CD4-positive, alpha-beta T cell treated with Interleukin-10 for 1 hour (primary cell): ENCODE data around the gene INPP4B.

Experiments
- DNase-seq: peaks from one replicate; pipeline ENCODE4 v3.0.0-alpha.2; 2020

INPP4B gene

DNA sequence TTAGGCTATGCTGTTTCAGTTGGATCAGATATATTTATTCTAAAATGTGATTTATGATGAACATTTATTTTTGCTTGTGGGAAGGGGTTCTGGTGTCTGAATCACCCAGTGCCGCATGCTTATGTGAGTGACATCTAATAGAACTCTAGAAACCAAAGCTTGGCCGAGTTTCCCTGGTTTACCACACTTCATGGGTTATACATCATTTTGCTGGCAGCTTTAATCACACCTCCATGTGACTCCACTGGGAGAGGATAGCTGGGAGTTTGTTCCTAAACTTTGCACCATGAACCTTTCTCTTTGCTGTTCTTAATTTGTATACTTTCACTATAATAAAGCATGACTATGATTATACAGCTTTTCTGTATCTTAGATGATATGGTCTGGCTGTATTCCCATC lies 382.9 kb downstream of the INPP4B start:
- no peak for DNase-seq

DNA sequence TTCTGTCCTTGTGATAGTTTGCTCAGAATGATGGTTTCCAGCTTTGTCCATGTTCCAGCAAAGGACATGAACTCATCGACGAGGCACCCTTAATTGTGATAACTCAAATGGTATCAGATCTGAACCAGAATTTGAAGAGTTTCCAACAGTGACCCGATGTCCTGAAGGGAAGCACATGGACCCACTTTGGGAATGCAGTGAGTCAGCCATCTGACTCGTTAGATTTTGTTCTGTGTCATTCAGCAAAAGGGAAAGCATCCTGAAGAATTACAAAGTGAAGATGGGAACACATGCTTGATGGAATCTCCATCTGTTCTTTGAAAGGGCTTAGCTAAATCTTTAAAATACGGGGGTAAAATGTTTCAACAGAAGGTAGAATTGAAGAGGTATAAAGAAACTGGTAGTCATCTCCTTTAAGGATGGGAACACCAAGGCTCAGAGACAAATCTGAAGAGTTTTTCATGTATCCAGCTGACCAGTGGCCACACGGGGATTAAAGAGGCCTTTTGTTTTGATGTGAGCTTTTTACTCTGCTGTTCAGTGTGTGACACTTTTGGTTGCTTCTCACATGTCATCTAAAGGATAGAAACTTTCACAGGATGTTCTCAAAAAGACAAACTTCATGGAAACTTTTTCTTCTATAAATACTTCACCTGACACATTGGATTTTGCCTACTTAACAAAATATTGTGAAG lies 393.8 kb downstream of the INPP4B start:
- DNase-seq = no peak

DNA sequence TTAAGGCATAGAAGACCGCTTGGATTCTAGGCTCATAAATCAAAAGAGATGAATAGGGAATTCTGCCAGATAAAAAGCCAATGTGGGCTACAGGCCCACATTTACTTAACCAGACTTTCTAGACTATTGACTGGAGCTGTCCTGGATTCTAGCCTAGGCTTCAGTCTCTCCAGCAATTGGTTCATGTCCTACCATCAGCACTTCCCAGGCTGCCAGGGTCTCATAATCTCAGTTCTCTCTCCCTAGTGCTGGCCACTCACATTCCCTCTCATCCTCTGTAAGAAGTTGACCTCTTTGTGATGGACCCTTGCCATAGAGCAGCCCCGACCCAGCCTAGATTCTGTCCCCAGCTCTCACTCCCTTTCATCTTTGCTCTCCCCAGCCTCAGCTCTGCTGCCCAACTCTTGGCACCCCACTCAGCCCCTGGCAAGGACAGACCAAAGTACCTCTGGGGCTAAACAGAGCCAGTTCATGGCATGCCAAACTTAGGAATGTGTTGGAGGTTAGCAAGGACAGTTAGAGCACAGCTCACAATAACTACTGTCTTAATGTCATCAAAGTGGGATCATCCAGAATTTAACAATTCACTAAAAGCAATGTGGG lies 396.2 kb downstream of the INPP4B start:
- DNase-seq = no peak

GRCh38 chr4:142447009-142447408 lies 399.1 kb downstream of the INPP4B start:
- no peak for DNase-seq

DNA sequence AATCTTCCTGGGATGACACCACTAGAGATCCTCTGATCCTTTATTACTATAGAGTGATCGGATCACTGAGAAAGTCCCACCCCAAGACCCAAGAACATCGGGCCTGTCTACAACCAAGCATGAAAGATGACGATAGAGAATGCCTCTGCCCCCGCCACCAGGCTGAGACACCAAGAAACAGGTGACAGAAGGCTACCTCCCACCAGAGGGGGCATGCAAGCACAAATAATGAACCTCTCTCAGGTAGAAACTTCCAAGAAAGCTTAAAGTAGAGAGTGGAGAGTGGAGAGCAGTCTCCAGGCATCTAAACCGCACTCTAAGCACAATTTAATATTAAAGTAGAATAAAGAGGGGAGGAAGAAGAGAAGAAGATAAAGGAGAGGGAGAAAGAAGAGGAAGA lies 402.6 kb downstream of the INPP4B start:
- no peak for DNase-seq

DNA sequence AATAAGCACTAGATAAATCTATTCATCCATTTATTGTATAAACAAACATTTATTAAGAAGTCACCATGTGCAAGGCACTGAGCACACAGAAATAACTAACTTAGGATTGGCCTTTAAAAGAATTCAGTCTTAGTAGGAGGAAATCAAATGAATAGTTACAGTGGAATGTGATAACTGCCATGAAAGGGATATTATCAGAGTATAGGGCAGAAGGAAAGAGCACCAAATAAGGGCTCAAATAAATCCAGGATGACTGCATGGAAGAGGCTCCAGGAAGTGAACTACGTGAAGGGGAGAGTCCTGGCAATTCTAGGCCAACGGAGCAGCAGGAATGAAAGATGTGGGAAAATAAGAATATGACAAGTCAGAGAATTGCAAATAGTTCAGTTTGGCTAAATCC lies 406.0 kb downstream of the INPP4B start:
- no peak for DNase-seq

DNA sequence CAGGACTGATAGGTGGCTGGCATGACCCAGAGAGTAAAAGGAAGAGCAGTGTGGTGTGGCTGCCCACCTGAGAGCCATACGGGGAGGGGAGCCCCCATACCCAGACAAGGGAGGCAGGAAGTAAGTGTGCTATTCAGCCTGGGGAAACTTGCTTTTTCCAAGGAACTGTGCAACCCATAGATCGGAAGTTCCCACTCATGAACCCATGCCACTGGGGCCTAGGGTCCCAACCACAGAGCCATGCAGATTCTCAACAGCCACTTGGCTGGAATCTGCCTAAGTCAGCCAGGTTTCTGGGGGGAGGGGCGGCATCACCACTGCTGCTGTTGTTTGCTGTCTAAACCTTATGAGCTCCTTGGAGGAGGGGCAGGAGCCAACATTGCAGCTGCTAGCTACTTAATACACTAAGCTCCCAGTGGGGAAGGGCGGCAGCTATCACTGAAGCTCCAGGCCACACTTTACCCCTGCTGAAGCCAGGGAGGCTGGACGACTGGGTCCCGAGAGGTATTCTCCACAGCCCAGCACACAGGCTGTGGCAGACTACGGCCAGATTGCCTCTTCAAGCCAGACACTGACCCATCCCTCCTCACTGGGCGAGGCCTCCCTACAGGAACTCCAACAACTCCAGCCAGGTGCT lies 410.4 kb downstream of the INPP4B start:
- DNase-seq = no peak

GRCh38 chr4:142434519-142435224 lies 411.4 kb downstream of the INPP4B start:
- DNase-seq = peak; percentile 45

- DNase-seq = no peak
These were observed 417.4 kb downstream of the INPP4B start for GRCh38 chr4:142428715-142429114.

DNA sequence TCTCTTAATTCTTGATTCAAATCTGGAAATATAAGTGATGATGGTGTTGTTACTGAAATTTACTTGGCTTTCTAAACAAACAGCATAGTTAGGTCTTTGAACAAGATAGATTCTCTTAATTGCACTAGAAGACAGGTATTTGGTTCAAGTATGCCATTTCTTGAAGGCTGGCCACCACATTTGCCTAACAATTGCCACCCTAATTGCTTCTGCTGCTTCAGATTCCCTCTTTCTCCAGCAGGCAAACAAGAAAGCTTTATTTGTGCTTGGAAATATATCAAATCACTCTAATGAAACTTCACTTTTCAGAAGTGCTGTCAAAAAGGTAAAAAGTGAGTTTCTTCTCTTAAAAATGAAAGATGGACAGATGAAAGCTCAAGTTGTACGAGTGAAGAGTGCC lies 418.6 kb downstream of the INPP4B start:
- DNase-seq = no peak

- DNase-seq = no peak
These were observed 422.2 kb downstream of the INPP4B start for GRCh38 chr4:142423861-142424260.

DNA sequence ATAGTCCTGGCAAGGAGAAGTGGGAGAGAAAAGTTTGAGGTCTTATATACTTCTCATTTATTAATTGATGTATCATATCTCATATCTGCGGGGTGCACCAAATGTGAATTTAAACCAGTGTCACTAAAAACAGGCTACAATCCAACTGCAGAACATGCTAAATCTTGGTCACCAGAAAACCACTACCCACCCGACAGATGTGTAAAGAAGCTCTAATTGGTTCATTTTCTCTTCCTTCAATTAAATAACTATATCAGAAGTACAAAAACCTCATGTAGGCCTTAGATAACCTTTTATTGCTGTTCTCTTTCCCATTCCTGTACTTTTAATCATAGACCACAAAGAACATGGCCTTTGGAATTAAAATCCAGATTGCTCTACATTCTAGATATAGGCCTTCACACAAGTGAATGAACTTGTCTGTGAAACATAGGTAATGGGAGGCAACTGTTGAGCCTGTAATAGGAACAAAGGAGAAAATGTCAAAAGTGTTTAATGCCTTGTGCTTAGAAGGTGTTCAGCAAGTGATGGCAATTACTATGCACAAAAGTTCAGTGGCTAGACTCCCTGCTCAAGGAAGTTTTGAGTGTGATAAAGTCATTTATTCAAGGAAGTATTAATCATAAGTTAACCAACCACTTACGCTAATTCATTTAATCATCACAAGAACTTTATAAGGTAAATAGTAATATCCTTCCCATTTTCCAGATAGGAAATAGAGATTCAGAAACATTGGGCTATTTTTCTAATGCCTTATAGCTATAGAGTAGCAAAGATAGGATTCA lies 425.6 kb downstream of the INPP4B start:
- no peak for DNase-seq

GRCh38 chr4:142419712-142420111 lies 426.4 kb downstream of the INPP4B start:
- no peak for DNase-seq

DNA sequence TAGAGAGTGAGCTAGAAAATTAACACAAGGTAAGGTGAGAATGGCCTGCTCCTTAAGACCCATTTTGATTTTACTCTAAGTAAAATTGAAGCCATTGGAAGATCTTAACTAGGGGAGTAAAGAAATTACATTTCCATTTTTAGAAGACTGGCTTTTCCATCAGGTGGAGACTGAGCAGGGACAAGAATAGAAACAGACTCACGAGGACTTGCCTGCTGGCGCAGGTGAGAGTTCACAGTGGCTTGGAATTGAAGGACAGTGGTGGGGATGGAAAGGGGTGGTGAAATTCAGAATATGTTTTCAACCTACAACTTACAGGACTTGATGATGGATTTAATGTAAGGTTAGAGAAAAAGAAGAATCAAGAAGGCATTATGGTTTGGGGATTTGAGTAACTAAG lies 427.4 kb downstream of the INPP4B start:
- DNase-seq = no peak

DNA sequence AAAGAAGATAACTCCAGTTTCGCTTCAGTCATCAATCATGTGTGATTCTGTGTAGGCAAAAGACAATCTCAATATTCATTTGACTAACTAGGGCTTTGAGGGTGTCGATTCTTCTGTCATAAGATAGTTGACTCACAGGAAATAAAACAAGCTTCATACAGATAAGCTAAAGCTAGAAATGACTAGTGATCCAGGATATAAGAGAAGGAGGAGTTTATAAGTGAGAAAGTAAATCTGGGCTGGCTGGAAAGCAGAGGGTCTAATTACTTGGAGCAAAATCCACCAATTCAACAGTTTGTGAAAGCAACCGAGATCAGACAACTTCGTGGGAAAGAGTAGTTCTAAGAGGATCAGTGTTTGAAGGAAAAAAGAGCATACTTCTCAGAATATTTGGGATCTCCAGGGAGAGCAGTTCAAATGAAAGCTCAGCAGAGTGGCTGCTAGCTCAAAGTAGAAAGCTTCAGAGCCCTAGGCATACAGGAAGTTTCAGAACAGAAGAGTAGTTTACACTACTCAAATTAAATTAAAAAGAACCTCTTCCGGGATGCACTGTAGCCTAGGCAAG lies 429.3 kb downstream of the INPP4B start:
- DNase-seq = peak; percentile 60

- DNase-seq = no peak
These were observed 430.0 kb downstream of the INPP4B start for GRCh38 chr4:142416121-142416520.

DNA sequence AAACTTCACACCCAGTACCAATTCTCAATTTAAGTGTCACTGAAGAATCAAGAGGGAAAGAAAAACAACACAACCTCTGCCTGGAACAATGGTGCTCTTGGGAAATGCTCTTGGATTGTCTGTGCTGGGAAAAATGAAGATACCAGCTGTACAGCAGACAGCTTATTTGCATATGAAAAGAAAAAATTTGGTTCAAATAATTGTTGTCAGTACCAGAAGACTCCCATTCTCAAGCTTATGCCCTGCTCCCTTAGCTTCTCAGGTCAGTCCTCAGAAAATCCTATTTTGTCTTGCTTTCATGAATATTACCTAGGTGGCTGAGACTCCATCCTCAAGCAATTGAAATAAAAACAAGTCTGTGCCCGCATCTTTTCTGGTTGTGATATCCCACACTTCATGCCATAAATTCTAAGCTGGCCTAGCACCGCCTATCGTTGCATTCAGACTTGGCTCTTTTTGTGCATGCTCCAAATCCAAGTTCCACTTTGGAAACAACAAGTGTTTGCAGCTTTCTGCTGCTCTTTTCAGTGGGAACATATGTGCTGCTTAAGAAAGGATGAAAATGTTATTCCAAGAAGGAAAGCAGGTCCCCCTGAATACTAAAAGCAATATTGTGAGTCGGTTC lies 431.6 kb downstream of the INPP4B start:
- no peak for DNase-seq

GRCh38 chr4:142413485-142413884 lies 432.6 kb downstream of the INPP4B start:
- no peak for DNase-seq

- no peak for DNase-seq
These were observed 434.1 kb downstream of the INPP4B start for GRCh38 chr4:142411993-142412392.

DNA sequence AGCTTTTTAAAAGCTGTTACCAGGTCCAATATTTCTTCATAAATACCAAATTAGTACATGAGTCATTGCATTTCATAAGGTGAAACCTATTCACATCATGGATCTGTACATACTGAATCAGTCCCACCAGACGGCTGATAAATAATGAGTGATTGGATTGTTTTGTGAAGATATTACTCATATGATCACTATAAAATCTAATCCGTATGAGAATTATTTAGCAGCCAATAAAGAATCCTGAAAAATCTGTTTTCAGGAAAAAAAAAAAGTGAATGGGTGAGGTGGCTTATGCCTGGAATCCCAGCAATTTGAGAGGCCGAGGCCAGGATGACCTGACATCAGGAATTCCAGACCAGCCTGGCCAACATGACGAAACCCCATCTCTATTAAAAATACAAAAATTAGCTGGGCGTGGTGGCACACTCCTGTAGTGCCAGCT lies 438.1 kb downstream of the INPP4B start:
- no peak for DNase-seq

DNA sequence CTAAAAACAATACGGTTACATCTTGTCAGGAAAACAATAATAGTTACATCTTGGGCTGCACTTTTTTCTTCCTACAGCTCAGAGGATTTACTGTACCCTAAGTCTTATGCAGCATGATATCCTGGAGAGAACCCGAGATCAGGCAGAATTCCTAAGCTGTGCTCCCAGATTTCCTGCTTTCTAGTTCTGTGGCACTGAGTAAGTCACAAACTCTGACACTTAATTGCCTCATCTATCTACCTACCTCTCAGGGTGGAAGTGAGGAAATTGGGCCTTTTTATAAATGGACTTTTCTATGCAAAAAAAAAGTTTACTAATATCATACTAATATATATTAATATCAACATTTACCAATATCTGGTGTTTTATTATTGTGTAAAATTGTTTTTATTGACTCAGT lies 438.5 kb downstream of the INPP4B start:
- no peak for DNase-seq

GRCh38 chr4:142406917-142407501 lies 439.1 kb downstream of the INPP4B start:
- DNase-seq = peak; percentile 79
